T47D (cell line): ENCODE results near the gene DLX3.

Experiments used
- DNase-seq, 2 experiments: peaks; one replicate each; pipeline versions ENCODE4 v3.0.0 to v3.0.0-alpha.2; 2011 to 2012; ENCODE audit warnings: low read depth in 1 of 2, low spot score in 1 of 2
- JUND ChIP-seq: IDR thresholded peaks from 2 replicates; pipeline ENCODE4 v1.6.1; 2012; ENCODE audit warnings: low read depth
- in situ Hi-C: cut with HindIII; loops from 2 replicates; pipeline ENCODE4 v1.10.0; 2016; ENCODE audit warnings: low sequenced_read_pairs, low pct_unique_long_range_greater_than_20kb

Gene DLX3

DNA sequence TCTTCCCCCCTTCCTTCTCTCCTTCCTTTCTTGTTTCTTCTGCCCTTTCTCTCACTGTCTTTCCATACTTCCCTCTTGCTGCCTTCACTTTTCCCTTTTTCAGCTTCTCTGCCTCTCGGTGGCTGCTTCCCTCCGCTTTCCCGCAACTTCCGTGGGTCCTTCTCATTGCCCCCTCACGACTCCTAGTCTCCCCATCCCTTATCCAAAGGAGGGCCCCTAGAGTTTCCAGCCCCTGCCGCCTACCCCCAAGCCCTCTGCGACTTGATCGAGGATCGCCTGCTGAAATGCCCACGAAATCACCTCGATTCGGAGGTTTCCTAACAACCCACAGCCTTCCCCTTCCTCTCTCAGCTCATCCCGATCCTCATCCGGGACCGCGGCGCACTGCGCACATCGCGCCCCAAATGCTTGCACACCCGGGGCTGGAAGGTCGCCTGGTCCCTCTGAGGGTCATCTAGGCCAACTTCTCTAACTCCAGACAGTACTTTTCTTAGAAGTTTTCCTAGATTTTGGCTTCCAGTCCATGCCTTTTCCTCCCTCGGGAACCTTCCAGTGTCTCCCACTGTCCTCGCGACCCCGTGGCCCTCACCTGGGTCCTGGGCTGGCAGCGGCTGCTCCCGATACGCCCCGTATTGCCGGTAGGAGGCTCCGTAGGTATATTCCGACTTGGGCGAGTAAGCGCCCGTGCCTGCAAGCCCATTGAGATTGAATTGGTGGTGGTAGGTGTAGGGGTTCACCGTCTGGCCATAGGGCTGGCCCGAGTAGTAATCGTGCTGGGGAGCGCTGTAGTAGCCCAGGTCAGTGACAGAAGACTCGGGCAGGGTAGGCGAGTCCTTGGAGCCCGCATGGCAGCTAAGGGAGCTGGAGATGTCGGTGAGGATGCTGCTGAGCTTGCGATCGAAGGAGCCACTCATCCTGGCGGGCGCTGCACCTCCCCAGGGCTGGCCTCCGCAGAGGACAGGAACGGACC lies 654 bp downstream of the DLX3 start:
- in situ Hi-C loops = no loop called here
- TF ChIP-seq JUND = no peak
- peak in 1 of 2 experiments; percentile 70 for DNase-seq

DNA sequence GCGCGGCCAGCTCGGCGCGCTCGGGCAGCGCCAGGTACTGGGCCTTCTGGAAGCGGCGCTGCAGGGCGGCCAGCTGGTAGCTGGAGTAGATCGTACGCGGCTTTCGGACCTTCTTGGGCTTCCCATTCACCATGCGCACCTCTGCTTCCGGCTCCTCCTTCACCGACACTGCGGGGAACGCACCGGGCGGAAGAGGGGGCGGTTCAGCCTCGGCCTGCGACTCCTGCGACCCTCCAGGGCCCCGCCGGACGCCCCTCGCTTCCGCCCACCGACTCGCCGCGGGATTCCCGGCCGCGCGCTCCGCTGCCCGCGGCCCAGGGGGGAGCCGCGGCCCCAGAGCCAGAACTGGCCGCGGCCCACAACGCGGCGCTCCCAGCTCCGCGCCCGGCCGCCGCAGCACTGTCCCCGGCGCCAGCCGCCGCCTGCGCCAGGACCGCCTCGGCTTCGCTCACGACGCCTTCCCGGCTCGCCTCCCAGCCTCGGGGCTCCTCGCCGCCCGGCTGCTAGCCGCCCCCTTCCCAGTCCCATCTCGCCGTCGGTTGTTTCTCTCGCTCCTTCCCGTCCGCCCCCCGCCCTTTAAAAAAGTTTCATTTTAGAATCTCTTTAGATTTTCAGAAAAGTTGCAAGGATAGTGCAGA lies 1.5 kb downstream of the DLX3 start:
- in situ Hi-C loops = no loop called here
- peak in 1 of 2 experiments; percentile 63 for DNase-seq

DNA sequence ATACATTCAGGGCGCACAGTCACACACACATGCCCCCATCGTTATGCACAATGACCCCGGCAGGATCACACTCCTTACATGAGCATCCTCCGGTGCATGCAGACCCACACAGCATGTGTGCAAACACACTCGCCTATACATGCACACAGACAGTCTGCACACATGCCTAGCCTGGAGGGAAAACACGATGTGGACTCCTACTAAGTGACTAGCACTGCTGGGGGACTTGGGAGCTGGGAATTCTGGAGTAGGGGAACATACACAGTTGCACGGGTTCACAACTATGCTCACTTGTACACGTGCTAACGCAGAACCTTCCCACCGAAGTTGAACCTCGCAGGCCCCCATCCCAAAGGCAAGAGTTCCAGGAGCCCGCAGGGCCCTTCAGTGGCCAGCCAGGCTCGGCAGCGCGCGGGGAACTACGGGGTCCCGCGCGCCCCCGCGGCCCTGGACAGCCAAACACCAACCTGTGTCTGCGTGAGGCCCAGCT lies 2.0 kb downstream of the DLX3 start:
- DNase-seq = no peak
- no peak for TF ChIP-seq JUND
- in situ Hi-C loops = no loop called here

More for the DNA sequence above, 1.5 kb downstream of the DLX3 start:
- TF ChIP-seq JUND = no peak

DNA sequence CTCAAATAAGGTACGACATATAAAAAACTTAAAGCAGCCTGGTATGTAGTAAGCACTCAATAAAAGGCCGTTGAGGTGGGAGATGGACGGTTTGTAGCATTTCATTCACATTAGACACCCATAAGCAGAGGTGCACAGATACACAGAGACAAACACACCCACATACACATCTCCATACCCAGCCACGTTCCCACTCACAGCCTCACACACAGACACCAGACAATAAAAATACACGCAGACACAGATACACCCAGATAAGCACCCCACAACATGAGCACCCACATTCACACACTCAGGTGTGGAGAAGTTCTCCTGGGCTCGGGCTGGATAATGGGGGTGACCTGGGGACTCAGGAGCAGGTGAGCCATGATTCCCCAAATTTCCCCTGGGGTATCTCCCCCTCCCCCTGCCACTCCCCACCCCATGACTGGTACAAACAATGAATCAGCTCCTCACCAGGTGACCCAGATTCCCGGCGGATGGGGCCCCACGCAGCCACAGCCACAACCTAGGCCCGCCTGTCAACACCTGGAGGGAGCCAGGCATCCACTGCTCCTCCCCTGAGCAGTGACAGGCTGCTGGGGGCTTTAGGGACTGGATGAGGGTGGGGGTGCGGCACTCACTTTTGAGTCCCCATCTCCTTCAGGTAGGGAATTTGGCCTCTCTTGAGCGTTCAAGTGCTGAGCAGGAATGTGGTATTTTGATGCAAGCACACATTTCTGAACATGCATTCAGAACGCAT lies 2.7 kb downstream of the DLX3 start:
- DNase-seq = no peak
- in situ Hi-C loops = no loop called here
- TF ChIP-seq JUND = no peak

DNA sequence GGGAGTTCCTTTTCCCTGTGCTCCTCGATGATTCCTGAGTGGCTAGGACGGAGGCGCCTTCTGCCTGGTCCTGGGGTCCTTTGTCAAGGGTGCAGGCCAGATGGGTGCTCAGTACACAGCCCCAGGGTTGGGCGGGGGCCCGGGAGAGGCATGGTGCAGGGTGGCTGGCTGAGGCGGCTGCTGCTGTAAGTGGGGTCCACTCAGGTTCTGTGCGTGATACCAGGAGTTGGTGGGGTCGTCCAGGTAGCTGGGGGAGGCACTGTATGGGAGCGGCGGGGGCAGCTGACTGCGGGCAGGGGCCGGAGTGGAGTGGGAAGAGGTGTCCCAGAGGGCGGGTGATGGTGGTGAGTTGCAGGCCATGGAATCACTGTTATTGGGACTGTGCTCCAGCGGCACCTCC lies 3.6 kb downstream of the DLX3 start:
- DNase-seq = no peak
- no peak for TF ChIP-seq JUND
- in situ Hi-C loops = no loop called here

DNA sequence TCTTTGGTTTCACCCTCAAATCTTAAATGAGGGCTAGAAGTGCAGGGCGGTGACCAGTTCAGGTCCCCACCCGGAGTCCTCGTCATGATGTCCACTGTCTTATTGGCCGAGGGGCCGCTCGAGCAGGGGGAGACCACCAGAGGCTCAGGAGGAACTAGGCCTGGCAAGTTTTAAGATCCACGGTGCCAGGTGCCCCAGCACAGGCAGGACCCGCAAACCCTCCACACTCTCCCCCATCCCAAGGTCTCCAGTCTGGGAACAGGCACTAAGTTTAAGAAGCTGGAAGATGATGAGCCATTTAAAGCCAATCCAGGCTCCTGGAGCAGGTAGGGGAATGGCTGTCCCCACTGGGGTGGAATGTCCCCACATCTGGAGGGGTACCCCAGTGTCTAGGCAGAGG lies 4.1 kb downstream of the DLX3 start:
- in situ Hi-C loops = no loop called here
- no peak for TF ChIP-seq JUND
- DNase-seq = no peak

DNA sequence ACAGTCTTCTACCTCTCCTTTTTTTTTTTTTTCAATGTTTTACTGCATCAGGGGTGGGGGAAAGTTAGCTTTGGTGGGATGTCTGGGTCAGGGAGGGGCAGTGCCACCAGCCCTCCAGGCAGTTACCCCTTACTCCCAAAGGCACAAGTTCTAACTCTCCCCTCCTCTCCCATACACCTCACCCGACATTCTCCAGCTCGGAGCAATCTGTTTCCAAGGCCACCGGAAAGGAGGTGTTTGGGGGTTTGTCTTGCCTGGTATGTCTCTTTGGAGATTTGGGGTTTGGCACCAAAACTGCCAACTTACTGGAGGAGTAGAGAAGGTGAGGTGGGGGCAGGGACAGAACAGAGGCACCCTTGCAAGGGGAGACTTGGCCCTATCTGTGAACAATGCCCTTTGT lies 4.7 kb downstream of the DLX3 start:
- no peak for TF ChIP-seq JUND
- in situ Hi-C loops = no loop called here
- DNase-seq = no peak

DNA sequence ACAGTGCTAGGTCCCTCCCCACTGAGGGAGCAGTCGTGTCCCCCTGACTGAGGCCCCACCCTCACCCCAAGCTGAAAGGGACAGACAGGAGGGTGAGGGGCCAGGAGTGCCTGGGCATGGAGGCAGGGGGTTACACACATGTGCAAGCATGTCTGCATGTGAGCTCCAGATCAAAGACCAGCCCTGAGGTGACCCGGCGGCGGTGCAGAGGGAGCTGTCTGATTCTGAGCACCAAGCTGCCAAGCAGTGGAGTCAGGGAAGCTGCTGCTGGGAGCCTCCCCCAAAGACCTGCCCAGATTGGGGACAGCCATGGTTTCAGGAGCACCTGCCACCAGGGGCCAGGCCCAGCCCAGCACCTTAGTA lies 5.5 kb downstream of the DLX3 start:
- no peak for DNase-seq
- TF ChIP-seq JUND = no peak
- in situ Hi-C loops = no loop called here

DNA sequence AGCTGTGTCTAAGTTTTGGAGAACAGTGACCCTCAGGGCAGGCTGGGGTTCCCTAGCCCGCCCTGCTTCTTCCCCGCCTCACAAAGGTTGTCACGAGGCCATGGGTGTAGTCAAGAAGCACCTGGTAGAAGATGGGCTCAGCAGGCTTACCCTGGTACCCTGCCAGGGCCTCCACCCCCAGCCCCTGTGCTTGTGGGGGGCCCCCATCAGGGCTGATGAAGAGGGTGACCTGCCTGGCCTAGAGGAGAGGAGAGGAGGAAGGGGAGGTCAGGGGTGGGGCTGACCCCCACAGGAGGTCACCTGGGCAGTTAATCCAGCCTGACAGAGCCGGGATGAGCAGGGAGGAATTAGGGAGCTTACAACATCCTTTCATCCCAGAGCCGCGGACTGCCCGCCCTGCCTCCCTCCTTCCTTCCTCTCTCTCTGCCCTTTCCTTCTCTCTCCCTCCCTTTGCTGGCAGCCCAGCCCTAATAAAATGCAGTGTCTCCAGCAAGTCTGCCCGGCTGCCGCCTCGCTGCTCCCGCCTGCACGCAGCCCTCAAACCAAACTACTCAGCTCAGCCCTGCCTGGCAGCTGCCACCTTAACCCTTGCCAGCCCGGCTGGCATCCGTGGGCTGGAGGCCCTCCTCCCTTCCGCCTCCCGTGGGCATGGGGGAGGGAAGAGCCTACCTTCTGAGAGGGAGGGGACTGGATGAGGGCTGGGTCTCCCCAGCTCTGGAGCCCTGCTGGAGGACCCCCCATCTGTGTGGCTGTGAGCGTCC lies 7.2 kb downstream of the DLX3 start:
- TF ChIP-seq JUND = no peak
- in situ Hi-C loops = no loop called here
- peak; percentile 70 to 83 for DNase-seq

DNA sequence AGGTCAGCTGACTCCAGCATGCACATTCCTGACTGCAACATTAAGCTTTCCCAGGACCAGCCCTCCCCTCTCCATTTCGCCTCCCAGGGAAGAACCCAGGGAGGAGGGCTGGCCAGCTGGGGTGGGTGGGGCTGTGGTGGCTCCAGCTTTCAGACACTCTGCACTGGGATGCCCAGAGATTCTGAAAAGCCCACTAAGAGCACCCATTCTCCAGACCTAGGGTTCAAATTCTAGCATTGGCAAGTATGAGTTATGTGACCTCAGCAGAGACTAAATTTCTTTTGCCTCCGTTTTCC lies 7.8 kb downstream of the DLX3 start:
- in situ Hi-C loops = no loop called here
- no peak for DNase-seq
- no peak for TF ChIP-seq JUND

DNA sequence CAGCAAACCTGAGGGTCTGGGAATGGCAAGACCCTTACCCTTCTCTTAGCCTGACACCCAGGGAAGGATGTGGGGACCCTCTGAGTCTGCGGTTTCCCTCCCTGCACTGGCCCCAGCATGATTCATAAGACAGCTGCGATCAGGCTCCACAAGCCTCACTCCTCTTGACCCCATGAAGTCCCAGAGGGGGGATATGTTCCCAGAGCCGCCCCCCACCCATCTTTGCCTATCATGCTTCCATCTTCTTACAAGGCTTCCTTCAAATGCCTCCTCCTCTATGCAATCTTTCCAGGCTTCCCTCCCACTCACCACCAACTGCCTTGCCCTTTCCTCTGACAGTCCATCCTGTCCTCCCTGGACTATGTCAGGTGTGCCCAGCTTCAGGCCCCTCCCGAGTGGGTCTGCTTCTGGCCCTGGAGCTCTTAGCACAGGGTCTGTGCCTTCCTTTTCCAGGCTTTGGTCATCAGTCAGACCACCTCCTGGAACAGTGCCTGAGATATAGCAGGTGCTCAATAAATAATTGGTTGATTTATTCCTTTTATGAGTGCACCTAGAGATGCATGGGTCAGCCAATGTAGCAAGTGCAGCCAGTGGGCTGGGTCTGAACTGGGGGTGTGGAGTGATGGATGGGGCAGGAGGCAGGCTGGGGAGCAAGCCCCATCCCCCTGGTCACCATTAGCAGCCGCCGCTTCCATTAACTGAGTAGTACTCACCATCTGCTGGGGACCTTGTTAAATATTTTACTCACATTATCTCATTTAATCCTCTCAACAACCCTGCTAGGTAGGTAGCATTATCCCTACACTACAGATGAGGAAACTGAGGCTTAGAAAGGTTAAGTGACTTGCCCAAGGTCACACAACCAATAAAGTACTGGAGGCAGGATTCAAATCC lies 8.4 kb downstream of the DLX3 start:
- no peak for DNase-seq
- no peak for TF ChIP-seq JUND
- in situ Hi-C loops = no loop called here
